ENCODE measurements around the gene HERC5. TPM values are rescaled to one million over a fixed set of nuclear protein-coding genes. Genes with fewer than 3 reads are reported as not detected.

The HERC5 gene
- total RNA-seq, 6 experiments from 2014 or later: 0.05 TPM; not detected in 5

GRCh38 chr4:88481537-88481936 lies 24.6 kb downstream of the HERC5 start:
- Mint-ChIP-seq H3K4me1 (ENCODE audit: low read depth) (no peaks in the 10 kb centered on the region), H3K27ac (no peak overlapping the region), H3K9me3 (no peaks in the 10 kb centered on the region), H3K27me3 (ENCODE audit: insufficient read depth) (peaks cover 21% of the 10 kb centered on the region), H3K36me3 (ENCODE audit: low read depth) (no peaks in the 10 kb centered on the region), H3K4me3 (no peak overlapping the region)
- TF ChIP-seq CTCF (IDR thresholded peaks at IDR 0.05): no peak
- DNase-seq: no peak

GRCh38 chr4:88489100-88489761 lies 32.3 kb downstream of the HERC5 start:
- no peak for DNase-seq
- H3K4me1 Mint-ChIP-seq (ENCODE audit: low read depth): no peaks in the 10 kb centered on the region
- H3K36me3 Mint-ChIP-seq (ENCODE audit: low read depth): no peaks in the 10 kb centered on the region

GRCh38 chr4:88497859-88498409 lies 41.0 kb downstream of the HERC5 start:
- Mint-ChIP-seq H3K27ac (no peak overlapping the region), H3K36me3 (ENCODE audit: low read depth) (no peaks in the 10 kb centered on the region), H3K4me3 (no peak overlapping the region), H3K4me1 (ENCODE audit: low read depth) (no peaks in the 10 kb centered on the region), H3K27me3 (ENCODE audit: insufficient read depth) (peaks cover 14% of the 10 kb centered on the region), H3K9me3 (no peaks in the 10 kb centered on the region)
- no peak for DNase-seq
- no peak for TF ChIP-seq CTCF (IDR thresholded peaks at IDR 0.05)

More at GRCh38 chr4:88489100-88489761, 32.3 kb downstream of the HERC5 start:
- no peaks in the 10 kb centered on the region for H3K9me3 Mint-ChIP-seq
- no peak overlapping the region for H3K27ac Mint-ChIP-seq
- H3K4me3 Mint-ChIP-seq: no peak overlapping the region
- TF ChIP-seq CTCF (IDR thresholded peaks at IDR 0.05): no peak
- peaks cover 13% of the 10 kb centered on the region for H3K27me3 Mint-ChIP-seq (ENCODE audit: insufficient read depth)

DNA sequence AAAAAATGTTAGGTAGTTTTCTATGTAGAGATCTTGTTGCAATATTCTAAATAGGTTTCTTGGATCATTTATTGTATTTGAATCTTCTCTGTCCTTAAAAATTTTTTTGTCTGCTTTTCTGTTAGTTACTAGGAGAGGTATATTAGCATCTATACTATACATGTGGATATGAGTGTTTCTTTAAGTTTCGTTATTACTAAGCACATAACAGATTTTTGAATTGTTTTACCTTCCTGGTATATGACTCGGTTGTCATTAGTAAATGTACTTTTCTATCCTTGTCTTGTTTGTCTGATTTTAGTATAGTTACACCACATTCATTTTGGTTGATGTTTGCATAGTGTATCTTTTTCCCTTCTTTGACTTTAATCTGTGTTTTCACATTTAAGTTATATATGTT lies 46.4 kb downstream of the HERC5 start:
- TF ChIP-seq CTCF (IDR thresholded peaks at IDR 0.05): no peak
- Mint-ChIP-seq H3K27ac (no peak overlapping the region), H3K27me3 (ENCODE audit: insufficient read depth) (peaks cover 9% of the 10 kb centered on the region), H3K4me1 (ENCODE audit: low read depth) (no peaks in the 10 kb centered on the region), H3K9me3 (no peaks in the 10 kb centered on the region), H3K36me3 (ENCODE audit: low read depth) (no peaks in the 10 kb centered on the region), H3K4me3 (no peak overlapping the region)
- DNase-seq: no peak

- H3K27ac Mint-ChIP-seq: no peak overlapping the region
- peaks cover 14% of the 10 kb centered on the region; the same call in 1 of the 2 replicates for H3K27me3 Mint-ChIP-seq (ENCODE audit: insufficient read depth)
- H3K4me1 Mint-ChIP-seq (ENCODE audit: low read depth): peaks cover 5% of the 10 kb centered on the region; the same call in 1 of the 2 replicates
- H3K9me3 Mint-ChIP-seq: no peaks in the 10 kb centered on the region
- DNase-seq: no peak
- no peak overlapping the region for H3K4me3 Mint-ChIP-seq
- H3K36me3 Mint-ChIP-seq (ENCODE audit: low read depth): no peaks in the 10 kb centered on the region
- no peak for TF ChIP-seq CTCF (IDR thresholded peaks at IDR 0.05)
These were observed 54.3 kb downstream of the HERC5 start for GRCh38 chr4:88511236-88511635.

Data from HFFc6 (cell line).